ENCODE data around the gene GNB2.
"Not testable (repeated sequence)": the region's sequence is repeated elsewhere in the genome, so short reads cannot be mapped to it uniquely, and the experiment has no call there.

The GNB2 gene

DNA sequence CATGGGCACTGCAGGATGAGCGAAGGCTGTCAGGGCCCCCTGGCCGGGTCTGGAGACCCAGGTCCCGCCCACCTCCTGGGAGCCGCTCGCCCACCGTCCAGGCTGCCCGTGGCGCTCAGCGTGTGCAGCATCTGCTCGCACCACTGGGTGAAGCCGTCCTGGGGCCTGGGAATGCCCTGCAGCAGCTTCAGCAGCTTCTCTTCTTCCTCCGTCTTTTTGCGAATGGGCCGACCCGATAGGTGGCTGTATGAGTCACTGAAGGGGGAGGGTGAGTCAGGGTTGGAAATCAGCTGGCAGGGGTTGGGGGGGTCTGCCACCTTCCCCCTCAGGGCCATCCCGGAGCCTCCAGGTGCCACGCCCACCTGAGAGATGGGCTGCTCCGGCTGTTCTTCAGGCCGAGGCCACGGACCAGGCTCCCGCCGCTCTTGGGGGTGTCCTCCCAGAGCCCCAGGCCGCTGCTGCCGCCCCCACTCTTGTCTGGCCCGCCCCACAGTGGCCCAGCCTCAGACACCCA lies 8.7 kb downstream of the GNB2 start:
- DNase-seq = no peak

DNA sequence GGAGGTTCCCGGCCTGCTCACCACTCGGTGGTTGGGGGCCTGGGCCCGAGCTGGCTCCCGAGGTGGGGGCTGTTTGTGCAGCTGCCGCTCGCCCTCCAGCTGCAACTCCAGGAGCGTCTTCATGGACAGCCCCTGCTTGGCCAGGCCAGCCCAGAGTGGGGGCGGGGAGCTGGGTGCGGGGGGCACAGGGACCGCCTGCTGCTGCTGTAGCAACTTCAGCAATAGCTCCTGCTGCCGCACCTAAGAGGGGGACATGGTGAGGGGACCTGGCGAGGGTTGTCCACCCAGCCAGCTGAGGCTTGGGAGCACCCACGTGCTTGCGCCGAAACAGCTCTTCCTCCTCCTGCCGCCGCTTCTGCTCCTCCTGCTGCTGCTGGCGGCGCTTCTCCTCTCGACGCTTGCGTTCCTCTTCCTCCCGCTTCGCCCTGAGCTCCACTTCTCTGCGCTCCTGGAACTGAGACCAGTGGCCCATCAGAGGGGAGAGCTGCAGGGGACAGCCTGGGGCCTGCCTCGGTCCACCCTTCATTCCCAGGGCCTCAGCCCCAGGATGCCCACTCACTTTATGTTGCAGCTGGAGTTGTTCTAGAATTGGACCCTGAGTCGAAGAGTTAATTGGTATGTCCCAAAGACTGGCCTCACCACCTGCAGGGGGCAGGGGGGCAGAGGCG lies 9.6 kb downstream of the GNB2 start:
- DNase-seq = no peak

DNA sequence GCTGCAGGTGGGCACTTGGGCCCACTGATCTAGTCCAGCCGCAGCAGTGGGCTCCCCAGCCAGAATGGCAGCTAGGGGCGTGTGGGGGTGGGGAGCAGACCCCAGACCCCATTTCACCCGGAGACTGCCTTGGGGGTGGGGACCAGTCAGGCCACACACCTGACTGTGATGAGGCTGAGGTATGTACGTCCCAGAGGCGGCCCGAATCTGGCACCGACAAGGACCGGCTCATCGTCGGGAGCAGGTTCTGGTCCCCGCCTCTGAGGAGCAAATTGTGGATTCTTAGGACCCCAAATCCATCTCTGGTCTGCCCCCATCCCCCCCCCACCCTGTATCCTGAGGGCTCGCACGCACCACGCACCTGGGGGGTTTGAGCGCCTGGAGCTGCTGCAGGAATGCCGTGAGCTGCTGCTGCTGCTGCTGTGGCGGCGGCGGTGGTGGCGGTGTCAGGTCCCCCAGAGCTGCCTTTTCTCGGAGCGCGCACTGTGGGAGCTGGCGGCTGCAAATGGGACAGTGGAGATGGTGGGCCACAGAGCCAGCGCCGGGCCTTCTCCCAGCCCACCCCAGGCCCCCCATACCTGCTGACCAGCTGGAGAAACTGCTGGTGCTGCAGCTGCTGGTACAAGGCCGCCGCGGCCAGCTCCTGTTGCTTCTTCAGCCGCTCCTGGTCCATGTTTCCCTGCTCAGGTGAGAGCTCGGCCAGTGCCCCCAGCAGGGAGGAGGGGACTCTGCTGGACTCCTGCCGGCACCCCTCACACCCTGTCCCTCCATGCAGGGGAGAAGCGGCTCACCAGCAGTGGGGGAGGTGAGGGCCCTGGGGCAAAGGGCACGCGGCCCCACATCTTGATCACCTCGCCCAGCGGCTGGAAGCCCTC lies 10.4 kb downstream of the GNB2 start:
- DNase-seq = no peak

DNA sequence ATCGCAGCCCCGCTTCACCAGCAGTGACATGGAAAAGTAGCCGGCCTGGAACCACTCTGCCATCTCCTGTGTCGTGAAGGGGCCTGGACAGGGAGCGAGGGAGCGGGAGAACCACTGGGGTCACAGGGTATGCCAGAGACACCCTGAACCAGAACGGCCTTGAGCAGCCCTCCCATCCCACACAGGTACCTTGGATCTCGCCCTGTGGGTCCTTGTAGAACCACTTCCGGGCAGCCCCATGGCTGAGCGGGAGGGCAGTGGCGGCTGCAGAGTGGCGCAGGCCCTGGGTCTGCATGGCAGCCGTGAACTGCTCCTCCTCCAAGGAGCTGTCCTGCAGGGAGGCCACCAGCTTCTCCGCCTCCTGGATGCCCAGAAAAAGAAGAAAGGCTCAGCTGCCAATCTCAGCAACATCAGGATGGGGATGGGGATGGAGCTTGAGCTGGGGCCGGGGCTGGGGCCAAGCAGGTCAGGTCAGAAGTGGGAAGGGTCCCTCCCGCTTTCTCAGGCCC lies 11.0 kb downstream of the GNB2 start:
- no peak for DNase-seq

DNA sequence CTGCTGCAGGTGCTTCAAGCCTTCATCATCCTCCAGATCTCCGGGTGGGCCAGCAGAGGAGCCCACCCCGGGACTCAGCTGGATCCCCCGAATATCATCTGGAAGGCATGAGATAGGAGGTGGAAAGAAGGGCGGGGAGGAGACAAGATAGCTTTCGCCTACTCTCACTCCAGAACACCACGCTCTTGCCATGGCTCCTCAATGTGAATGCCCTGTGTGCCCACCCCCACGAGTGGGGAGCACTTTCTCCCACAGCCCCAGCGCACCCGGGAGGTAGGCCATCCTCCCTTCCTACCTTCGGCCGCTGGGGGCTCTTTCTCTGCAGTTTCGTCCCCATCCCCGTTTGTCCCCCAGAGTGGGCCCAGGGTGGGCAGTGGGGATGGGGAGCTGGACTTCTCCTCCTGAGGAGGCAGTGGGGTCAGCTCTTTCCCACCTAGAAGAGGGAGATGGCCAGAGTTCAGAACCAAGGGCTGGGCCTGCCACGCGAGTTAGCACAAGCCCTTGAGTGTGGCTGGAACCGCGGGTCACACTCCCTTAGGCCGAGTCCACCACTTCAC lies 11.6 kb downstream of the GNB2 start:
- DNase-seq = no peak

DNA sequence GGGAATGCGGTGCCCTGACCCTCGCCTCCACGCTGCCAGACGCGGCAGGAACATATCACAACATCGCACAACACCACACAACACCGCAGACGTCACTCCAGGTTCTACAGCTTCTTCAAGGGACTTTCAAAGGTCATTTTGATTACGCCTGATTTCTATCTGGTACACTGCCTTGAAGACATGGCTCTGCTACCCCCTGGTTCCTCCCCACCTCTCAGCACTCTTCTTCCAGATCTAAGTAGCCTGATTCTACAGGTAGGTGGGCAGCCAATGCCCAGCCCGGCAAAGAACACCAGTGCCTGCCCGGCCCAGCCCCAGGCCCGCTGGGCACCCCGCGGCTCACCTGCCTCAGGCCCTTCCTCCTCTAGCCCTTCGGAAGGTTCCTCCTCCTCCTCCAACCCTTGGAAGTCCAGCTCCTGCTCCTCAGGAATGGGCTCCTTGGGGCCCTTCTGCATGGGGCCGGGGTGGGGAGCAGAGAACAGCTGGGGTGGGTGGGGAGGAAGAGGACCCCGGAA lies 12.1 kb downstream of the GNB2 start:
- no peak for DNase-seq

DNA sequence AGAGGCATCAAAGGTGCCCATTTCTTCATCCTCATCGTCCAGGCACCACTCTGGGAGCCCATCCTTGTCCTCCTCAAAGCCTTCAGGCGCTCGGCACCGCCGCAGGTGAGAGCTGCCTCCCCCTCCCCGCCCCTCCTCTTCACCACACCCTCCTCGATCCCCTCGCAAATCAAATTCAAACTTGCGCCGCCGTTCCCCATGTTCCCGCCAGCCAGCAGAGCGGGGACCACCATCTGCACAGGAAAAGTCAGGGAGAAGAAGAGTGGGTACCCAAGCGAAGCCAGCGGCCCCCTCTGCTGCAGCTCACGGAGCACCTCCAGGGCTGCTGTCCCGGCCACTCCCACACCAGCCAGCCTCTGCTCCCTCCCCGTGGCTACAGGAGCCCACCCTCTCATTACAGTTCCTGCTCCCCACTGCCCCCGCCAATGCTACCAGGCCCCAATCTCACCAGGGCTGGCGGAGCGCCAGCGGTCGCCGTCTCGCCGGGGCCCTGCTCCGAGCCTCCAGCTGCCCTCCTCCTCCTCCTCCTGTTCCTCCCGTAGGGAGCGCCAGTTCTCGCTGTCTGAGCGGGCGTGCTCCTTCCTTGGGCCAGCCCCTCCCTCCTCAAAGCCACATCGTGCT lies 12.8 kb downstream of the GNB2 start:
- no peak for DNase-seq

DNA sequence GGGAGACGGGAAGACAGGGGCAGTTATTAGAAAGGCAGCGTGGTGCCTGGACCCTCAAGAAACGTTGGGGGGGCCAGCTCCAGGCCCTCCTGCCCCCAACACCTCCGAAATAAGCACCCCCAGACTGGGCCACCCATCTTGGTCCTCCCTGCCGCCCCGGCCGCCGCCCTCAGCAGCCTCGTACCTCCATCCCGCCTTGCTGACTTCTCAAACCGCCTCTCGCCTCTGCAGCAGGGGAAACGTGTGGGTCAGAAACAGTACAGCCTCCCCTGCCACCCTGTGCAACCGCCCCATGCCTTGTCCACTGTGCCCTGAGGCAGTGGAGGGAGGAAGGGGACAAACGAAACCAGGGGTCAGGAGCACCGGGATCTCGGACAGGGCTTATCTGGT lies 13.3 kb downstream of the GNB2 start:
- DNase-seq = no peak

DNA sequence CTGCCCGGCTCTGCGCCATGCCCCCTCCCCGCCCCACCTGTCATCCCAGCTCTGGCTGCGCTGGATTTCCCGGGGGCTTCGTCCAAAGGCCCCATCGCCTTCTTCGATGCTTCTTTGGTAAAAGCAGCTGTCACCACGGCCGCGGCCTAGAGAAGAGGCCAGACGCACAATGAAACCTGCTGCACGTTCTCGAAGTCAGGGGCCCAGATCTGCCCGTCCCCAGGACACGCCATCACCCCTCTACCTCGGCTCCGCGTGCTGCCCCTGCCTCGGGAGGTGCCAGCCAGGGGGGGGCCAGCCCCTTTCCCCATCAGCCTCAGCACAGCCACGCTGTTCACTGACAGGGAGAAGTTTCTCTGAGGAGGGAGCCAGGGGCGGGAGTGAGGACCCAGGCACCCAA lies 13.7 kb downstream of the GNB2 start:
- no peak for DNase-seq

DNA sequence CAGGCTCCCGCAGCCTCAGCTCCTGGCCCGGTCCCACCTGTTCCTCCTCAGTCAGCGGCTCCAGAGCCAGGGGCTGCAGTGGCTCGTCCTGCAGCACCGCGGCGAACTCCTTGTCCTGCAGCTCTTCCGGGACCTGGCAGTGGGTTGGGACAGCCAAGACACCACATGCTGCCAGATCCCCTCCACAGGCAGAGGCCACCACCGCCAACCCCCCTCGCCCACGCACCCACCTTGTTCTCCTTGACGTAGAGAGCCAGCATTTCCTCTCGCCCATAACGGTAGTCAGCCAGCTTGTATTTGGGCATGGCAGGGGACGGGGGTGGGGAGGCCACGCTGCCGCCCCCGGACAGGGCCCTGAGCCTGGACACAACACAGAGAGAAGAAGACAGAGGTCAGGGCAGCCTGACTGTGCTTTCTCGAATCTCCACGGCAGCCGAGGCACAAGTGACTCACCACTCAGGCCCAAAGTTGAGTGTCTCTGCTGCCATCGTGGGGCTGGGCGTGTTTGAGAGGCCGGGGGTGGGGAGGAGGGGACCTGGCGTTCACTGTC lies 14.3 kb downstream of the GNB2 start:
- no peak for DNase-seq

DNA sequence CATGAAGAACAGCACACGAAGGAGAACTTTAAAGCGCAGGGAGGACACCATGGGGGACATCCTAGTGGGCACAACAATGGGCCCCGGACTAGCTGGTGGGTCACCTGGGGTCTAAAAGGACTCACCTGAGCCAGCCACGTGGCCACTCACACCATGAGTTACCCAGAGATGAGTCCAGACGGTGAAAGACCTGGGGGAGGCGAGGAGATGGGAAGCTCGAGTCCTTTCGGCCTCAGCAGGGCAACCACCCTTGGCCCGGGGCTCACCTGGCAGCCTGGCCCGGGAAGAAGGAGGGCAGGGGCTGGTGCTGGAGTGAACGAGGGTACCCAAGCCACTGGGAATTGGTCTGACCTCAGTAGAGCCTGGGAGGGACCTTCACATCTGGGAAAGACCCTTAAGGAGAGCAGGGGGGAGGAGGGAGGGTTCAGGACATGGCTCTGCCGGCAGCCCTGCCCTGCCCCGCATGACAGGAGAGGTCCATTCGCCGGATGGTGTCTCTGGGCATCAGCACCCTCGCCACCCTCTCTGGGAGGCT lies 14.9 kb downstream of the GNB2 start:
- DNase-seq = no peak

DNA sequence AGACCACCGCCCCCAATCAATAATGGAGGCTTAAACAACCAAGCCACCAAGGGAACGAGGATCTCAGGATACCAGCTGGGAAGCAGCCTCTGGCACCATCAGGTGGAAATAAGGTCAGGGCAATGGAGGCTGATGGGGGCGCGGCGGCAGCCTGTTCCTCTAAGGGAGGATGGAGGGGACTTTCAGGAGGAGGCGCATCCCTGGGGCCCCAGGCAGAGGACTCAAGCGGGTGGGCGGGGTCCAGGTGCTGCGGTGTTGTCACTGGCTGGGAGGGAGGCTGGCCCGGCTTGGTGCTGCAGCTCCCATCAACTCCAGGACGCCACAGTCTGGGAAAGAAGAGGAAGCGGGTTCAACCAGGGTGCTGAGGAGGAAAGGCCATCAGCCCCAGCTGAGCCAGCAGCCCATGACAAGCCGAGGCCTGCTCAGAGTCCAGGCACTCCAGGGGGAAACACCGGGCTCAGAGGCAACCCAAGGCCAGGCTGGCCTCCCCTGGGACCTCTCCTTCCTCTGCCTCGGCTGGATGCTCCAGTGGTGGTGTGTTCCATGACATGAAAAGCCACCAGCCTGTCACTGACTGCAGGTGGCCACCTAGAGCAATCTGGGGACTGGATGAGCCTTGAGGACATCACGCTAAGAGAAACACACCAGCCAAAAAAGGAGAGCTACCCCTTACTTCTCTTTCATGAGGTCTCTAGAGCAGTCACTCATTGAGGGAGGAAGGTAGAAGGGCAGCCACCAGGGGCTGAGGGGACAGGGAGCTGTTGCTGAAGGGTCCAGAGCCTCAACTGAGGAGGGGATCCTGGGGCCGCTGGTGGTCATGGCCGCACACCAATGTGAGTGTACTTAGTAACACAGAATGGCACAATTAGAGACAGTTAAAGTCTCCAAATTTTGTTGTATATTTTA lies 15.9 kb downstream of the GNB2 start:
- no peak for DNase-seq

DNA sequence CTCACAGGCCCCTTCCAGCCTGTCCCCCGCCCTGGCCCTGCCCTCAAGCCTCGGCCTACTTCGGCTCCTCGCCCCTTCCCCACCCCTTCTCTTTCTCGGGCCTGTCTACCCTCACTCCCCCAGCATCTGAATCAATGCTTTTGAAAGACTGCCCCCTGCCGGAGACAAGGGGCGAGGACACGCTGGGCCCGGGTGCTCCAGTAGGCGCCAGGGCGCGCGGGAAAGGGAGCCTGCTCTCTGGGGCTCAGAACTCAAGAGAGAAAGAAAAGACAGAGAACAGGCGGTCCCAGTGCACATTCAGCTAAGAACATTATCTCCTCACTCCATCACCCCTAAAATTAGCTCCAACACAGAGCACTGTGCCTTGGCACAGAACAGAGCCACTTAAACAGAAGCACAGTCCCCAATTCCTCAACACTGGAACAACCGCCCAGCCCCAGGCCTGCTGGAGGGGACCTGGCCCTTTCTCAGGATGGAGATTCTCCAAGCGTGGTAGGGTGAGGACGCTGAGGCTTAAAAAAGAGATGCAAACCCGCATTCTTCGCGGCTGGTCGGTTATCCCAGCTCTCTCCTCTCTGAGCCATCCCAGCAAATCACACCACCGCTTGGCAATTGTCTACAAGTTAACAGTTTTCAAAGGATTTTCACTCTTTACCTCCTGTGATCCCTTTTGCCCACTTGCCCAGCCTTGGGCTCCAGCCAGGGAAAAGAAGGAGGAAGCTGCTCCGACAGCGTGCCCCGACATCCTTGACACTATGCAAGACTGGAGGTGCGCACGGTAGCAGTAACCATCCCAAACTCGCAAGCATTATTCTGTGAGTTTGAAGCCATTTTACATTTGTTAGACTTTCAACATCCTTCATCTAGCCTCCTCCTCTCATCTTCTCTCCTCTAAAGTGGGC lies 18.4 kb downstream of the GNB2 start:
- peak; percentile 91 for DNase-seq

DNA sequence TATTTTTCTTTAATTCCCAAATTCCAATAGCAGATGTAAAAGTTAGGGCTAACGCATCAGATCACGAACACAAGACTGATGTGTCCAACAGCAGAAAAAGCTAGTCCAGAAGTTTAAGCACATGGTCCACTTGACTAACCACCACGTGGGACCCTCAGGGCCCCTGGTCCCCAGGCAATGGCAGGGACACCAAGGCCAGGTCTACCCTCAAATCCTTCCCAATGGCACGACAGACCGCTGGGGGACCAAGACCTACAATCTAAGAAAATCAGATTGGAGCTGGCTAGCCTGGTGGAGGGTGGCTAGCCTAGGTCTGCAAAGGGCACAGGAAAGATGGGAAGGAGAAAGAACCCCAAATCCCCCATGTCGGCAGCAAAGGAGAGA lies 19.0 kb downstream of the GNB2 start:
- no peak for DNase-seq

DNA sequence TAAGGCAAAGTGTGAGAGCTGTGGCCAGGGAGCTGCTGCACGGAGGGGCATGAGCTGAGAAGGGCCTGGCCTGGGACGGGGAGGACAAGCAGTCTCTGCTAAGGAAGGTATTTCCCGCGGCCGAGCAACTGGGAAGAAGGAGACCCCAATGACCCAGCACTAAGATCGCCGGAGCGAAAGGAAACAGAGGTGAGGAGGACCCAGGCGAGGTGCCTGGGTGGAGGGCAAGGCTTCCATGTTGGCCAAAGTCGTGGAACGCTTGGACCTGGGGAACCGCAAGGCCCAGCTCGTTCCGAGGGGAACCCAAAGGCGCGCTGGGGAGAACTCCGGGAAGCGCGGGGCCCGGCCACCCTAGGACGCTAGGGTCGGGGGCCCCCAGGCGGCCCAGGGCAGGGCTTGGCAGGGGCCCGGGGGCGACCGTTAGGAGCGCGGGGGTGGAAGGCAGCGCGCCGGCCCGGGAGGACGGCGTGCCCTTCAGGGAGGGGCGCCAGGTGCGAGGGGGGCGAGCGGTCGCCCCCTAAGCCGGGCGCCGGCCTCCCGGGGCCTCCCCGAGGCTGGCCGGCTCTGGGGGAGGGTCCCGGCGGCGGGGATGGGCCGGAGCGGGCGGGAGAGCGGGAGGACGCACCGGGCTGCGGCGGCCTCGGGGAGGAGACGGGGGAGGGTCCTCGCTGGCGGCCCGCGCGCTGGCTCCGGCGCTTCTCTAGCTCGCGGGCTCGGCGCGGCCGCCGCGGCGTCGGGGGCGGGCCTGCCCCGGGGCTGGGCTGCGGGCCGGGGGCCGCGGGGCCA lies 20.0 kb downstream of the GNB2 start:
- no peak for DNase-seq

DNA sequence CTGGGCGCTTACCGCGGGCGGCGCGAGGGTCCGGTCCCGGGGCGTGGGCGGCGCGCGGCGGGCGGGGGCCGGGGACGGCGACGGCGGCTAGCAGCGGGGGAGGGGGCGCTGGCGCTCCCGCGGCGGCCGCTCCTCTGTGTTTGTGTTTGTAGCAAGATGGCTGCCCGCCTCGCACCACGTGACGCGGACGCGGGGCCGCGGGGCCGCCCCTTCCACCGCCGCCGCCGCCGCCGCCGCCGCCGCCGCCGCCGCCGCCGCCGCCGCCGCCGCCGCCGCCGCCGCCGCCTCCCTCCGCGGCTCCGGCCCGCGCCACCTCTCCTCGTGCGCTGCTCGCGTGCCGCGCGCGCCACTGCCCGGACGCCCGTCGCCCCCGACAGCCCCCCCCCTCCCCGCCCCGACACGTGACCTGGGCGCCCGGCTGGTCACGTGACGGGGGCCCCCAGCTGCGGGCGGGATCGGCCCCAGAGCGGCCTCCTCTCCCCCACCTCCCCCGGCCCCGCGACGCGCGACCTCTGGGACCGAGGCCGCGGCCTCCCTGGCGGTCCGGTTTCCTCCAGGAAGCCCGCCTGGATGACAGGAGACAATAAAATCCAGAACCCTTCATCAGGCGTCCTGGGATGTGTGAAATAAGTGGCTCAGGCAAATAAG lies 20.7 kb downstream of the GNB2 start, which contains the start of gene GIGYF1:
TSS of gene GIGYF1 (minus strand) at position 153 of the 648 bp plus-strand sequence. CDS start 6,012 bp downstream, outside the sequence.
- peak; percentile 82 for DNase-seq

DNA sequence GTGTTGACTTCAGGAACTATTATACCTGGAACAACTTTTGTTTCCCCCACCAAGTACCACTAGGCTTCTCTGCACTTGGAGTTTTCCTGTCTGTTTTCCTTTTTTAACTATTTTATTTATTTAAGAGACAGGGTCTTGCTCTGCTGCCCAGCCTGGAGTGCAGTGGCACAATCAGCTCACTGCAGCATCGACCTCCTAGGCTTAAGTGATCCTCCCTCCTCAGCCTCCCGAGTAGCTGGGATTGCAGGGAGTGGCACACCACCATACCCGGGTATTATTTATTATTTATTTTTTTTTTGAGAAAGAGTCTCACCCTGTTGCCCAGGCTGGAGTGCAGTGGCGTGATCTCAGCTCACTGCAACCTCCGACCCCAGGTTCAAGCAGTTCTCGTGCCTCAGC lies 22.6 kb downstream of the GNB2 start:
- no peak for DNase-seq

DNA sequence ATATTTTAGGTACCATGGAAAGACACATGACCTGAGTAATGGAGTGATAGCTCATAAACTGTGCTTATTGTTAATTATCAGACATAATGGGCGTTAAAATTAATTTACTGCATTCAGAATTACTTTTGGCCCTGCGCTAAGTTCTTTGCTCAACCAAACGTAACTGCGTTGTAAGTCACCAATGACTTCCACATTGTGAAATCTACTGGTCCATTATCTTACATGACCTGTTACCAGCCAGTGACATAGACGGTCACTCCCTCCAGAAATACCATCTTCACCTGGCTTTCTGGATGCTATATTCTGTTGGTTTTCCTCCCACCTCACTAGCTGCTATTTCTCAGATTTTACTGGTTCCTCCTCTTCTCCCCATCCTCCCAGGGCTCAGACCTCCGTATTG lies 25.5 kb downstream of the GNB2 start:
- DNase-seq = no peak

DNA sequence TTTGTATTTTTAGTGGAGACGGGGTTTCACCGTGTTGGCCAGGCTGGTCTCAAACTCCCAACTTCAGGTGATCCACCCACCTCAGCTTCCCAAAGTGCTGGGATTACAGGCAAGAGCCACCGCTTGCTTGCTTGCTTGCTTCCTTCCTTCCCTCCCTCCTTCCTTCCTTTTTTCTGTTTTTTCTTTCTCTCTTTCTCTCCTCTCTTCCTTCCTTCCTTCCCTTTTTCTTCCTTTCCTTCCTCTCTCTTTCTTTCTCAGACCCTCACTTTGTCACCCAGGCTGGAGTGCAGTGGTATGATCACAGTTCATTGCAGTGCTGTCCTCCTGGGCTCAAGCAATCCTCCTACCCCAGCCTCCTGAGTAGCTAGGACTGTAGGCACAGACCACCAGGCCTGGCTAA lies 27.5 kb downstream of the GNB2 start:
- DNase-seq = not testable (repeated sequence)

Measured in activated CD4-positive, alpha-beta T cell treated with anti-CD3 and anti-CD28 coated beads for 48 hours (primary cell).